HG03575 (cell line): ENCODE data around the gene HABP4.
"Not testable (repeated sequence)": the region's sequence is repeated elsewhere in the genome, so short reads cannot be mapped to it uniquely, and the experiment has no call there.

Source experiments
- ATAC-seq: cut with Tn5 transposase; IDR thresholded peaks from one replicate; pipeline ENCODE4 v1.9.1; 2021; ENCODE audit not compliant: unreplicated experiment, insufficient number of reproducible peaks, low FRiP score; ENCODE audit errors: extremely low read depth

HABP4 gene

GRCh38 chr9:96492993-96493531 lies 43.1 kb downstream of the HABP4 start:
- no peak for ATAC-seq

GRCh38 chr9:96493757-96494156 lies 43.8 kb downstream of the HABP4 start:
- ATAC-seq = no peak

GRCh38 chr9:96494215-96494800 lies 44.3 kb downstream of the HABP4 start:
- ATAC-seq = no peak

GRCh38 chr9:96495341-96495740 lies 45.4 kb downstream of the HABP4 start:
- ATAC-seq = no peak

GRCh38 chr9:96496368-96497116 lies 46.6 kb downstream of the HABP4 start:
- ATAC-seq = no peak

GRCh38 chr9:96497117-96497399 lies 47.1 kb downstream of the HABP4 start:
- ATAC-seq = no peak

GRCh38 chr9:96498796-96499195 lies 48.8 kb downstream of the HABP4 start:
- no peak for ATAC-seq

- ATAC-seq = no peak
These were observed 49.3 kb downstream of the HABP4 start for GRCh38 chr9:96499257-96499656.

GRCh38 chr9:96500696-96501632 lies 51.0 kb downstream of the HABP4 start:
- no peak for ATAC-seq

- ATAC-seq = no peak
These were observed 51.9 kb downstream of the HABP4 start for GRCh38 chr9:96501633-96502538.

- ATAC-seq = no peak
These were observed 52.8 kb downstream of the HABP4 start for GRCh38 chr9:96502539-96503373.

- ATAC-seq = not testable (repeated sequence)
These were observed 53.4 kb downstream of the HABP4 start for GRCh38 chr9:96503374-96503748.

GRCh38 chr9:96503918-96504317 lies 53.9 kb downstream of the HABP4 start:
- ATAC-seq = no peak

- no peak for ATAC-seq
These were observed 55.5 kb downstream of the HABP4 start for GRCh38 chr9:96505316-96505991.

GRCh38 chr9:96508227-96508940 lies 58.4 kb downstream of the HABP4 start:
- no peak for ATAC-seq

- no peak for ATAC-seq
These were observed 59.1 kb downstream of the HABP4 start for GRCh38 chr9:96509026-96509425.

GRCh38 chr9:96509848-96510247 lies 59.9 kb downstream of the HABP4 start:
- no peak for ATAC-seq
